Fibroblast of peridontal ligament (primary cell): ENCODE data around the gene EPHA7.

ENCODE experiments used
- DNase-seq: peaks from one replicate; pipeline ENCODE4 v3.0.0-alpha.2; 2010; ENCODE audit errors: extremely low read depth

The EPHA7 gene

GRCh38 chr6:93393554-93394074 is 25.7 kb downstream of the EPHA7 start:
- no peak for DNase-seq

DNA sequence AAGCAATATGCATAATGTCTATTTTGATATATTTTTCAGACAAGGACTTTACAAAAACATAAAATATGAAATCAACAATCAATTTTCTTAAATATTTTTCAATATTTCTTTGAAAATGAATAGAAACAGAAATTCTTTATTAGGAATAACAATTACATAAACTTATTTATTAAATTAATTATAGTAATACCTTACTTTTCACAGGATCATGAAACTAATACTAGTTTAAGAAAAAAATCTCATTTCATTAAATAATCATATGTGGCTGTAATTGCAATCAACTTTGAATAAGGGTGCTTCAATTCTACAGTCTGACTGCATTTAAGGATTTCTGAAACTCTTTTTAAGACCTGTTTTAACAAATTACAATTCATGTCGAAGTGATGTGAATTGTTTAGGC is 26.6 kb downstream of the EPHA7 start:
- DNase-seq = no peak

DNA sequence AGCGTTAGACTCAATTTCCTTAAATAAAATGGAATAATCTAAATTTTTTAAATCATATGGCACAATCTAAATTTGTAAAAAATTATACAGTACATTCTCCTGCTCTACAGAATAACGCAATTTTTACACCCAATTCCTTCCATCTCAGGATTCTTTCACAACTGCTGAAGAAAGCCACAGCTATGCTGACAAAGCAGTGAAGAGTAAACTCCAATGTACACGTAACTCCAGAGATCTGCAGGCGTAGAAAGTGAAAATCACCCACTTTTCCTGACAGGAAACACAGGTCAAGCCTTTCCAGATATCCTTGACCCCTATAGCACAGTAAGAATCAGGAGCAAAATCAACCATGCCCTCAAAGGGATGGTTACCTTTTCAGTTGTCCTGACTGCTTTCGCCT is 27.4 kb downstream of the EPHA7 start:
- DNase-seq = no peak

GRCh38 chr6:93389192-93389591 is 30.2 kb downstream of the EPHA7 start:
- no peak for DNase-seq

DNA sequence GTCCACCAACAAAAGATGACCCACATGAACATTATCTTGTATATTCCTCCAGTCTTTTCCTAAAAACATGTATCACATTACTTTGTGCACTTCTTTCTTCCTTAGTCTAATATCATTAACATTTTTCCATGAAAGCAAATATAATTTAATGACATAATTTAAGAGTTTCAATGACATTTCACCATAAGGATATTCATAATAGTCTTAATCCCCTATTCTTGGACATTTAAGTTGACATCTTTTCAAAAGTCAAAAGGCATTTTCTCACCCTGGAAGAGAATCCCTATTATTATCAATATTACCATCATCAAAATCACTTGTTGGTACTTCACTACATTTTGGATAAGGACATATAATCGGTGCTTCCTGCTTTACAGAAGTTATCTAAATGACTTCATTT is 31.3 kb downstream of the EPHA7 start:
- no peak for DNase-seq

DNA sequence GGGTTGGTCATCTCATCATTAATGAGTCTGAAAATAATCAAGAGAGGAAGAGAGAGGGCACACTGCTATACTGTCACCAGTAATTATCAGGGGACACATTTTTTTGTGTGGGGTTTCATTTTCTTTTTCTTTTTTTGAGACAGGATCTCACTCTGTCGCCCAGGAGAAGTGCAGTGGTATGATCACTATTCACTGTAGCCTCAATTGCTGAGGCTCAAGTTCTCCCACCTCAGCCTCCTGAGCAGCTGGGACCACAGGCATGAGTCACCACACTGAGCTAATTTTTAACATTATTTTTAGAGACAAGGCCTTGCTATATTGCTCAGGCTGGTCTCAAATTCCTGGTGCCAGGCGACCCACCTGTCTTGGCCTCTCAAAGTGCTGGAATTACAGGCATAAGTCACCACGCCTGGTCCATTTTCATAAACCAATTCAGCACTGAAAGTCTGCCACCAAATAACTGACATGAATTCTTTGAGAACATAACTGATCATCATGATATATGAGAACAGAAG is 43.3 kb downstream of the EPHA7 start:
- DNase-seq = no peak

GRCh38 chr6:93373445-93373844 is 45.9 kb downstream of the EPHA7 start:
- no peak for DNase-seq

DNA sequence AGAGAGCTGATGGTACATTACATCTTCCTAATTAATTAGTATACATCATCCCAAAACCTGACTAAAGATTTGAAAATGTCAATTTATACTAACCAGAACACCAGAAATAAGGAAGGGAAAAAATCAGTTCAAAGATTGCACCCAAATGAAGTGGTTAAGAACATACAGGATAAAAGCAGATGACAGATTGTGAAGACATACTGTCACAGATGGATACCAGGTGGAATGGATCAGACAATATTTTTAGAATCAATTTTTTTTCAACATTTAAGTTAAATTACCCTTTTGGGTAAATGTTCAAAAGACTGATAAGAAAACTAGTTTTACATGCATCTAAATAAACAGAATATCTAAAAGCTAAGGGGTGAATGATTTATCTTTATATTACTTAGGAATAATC is 47.6 kb downstream of the EPHA7 start:
- no peak for DNase-seq

GRCh38 chr6:93369586-93370134 is 49.7 kb downstream of the EPHA7 start:
- no peak for DNase-seq

DNA sequence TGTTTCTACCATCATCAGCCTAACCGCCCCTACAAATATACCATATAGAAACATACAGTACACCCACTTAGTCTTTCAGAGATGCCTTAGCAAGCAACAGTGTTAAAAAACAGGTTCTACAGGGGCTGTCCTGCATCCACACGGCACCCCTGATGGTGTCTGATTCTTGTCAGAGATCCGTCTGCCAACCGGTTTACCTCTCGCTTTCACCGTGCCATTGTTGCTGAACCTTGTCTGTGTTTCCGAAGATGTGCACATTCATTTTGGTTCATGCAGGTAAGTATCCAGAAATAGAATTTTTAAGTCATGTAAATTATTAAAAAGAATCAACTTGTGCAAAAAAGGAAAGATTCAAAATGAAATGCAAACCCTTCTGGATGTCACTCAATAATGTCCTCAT is 52.9 kb downstream of the EPHA7 start:
- DNase-seq = no peak

DNA sequence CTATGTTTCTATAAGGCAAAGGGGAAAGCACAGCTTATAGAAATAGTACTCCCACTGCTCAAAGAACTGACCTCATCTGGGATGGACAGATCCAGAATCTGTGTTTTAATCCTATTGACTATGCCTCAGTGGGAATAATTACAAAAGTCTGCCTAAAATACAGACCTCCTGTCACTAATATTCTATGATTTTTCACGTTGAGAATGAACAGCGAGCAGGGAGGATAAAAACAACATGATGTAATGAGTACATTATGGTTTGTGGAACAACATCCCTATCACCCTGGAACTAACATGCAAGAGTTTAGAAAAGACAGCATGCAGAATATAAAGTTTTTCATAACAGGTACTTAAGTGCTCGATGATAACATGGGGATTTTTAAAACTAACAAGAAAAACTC is 53.9 kb downstream of the EPHA7 start:
- no peak for DNase-seq

- DNase-seq = no peak
These were observed 60.9 kb downstream of the EPHA7 start for GRCh38 chr6:93358435-93358834.

GRCh38 chr6:93352604-93353003 is 66.8 kb downstream of the EPHA7 start:
- DNase-seq = no peak

- DNase-seq = no peak
These were observed 68.1 kb downstream of the EPHA7 start for GRCh38 chr6:93351222-93351621.

DNA sequence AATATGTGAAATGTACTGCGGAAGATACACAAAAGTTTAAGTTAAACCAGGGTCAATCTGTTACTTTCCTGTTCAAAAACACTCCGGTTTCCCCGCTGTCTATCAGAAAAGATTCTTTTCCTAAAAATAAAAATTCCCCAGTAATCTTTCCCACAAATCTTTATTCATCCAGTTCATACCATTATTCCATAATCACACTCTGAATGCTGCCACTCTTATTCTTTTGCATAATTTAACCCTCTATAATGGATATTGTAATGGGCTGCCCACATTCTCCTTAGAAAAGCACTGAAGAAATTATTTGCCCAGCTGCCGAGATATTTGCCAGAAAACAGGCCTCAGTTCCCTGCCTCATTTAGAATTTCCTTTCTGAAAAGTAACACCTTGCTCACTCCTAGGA is 68.6 kb downstream of the EPHA7 start:
- DNase-seq = no peak

DNA sequence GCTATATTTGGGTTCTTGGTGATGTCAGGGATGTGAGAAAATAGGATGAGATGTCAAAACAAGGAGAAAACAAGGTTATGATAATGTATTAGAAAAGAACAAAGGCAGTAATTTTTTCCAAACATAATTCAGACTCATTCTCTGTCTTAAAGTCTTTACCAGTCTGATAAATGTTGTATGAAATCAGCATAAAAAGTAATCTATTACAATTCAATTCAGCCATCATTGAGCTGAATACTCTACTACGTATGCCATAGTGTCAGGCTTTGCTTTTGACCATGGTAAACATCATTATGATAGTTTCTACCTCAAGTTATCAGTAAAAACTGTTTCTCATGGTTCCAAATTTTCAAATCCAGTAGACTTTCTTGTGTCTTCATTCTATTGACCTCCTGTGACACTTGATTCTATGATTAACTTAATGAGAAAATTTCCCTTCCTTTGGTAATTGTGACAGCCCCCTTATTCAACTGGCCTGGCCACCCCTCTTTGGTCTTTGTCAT is 75.0 kb downstream of the EPHA7 start:
- no peak for DNase-seq

- no peak for DNase-seq
These were observed 75.9 kb downstream of the EPHA7 start for GRCh38 chr6:93343476-93343875.

DNA sequence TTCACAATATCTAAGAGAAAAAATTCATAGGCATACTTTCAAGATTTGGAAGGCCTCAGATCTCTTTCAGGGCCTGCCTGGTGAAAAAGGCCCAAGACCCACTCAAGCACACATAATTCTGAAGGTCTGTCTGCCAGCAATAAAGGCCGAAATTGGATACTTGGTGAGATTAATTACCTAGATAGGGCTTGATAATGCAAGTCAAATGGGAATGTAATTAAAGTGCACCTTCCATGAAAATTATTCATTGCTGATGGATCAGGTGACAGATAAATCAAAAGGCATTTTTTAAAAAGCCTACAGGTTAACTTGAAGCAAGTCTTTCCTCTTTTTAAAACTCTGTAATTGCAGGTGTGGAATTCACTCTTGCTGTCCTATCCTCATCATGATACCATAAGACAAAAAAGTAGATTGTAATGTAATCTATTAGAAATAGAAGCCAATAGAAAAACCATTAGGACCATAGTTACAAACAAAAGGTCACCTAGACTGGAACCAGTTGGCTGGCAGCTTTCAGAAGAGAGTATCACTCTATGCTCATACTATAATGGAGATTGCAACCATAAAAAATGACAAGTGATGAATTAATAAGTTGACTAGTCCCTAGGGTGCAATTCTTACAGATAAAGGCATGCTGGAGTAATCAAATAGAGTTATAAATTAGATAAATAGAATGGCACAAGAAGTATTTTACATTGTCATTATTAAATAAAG is 77.3 kb downstream of the EPHA7 start:
- DNase-seq = no peak

DNA sequence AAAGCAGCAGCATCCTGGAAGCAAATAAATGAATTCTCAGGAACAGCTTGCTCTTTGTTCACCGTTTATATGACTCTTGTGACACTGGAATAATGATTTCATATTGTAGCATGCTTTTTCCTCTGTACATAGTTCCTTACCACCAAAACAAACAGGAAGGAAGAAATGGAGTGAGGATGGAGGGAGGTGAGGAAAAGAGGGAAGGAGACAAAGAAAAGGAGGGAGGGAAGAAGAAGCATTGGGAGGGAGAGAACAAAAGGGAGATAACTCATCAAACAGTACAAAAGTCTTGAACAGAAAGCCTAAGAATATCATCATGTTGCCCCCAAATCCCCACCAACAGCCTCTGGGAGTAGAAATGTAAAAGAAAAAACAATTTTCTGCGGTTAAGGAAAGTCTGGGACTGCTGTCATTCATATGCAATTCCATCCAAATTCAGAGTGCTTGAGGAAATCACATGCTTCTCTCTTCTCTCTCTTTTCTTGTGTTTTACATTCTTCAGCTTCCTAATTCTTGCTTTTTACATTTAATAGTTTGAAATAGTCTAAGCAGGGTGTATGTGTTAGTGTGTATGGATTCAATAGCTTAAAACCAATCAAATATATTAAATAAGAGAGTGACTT is 81.5 kb downstream of the EPHA7 start:
- DNase-seq = no peak

- DNase-seq = no peak
These were observed 82.3 kb downstream of the EPHA7 start for GRCh38 chr6:93337014-93337413.

DNA sequence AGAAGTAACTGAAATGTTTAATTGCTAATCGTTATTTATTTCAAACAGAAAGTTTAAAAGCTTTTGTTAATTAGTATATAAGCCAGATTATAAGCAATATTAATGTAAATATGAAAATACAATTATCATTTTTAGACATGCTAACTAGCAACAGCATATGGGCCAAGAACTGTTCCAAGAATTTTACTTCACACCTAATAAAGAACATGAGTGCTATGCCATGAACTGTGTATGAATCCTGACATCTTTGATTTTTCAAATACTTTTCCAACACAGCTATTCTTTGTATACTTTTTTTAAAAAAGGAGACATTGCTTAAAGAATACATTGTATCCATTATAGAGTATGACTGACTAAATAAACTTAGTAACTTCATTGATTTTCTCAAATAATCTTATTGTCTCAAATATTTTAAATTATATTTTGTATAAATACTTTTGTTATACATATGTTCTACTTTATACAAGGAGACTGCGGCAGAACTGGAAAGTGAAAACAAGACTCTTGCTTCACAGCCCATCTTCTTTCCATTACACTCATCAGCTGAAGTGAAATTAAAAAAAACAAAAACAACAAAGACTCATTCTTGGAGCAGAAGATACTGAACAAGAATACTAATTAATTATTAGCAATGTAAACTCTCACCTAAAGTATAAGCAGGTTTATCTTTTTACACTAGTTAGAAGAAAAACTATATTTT is 89.9 kb downstream of the EPHA7 start:
- DNase-seq = no peak

GRCh38 chr6:93327857-93328256 is 91.5 kb downstream of the EPHA7 start:
- DNase-seq = no peak
